ENCODE results near the gene PARP3. TPM values are rescaled to one million over a fixed set of nuclear protein-coding genes. Genes with fewer than 3 reads are reported as not detected.

The PARP3 gene
- total and polyA plus RNA-seq, 2 of the 8 experiments (the other 6 are each of a cell fraction or from before 2014, with no cell fraction given), result 1.3 to 1.6 TPM

GRCh38 chr3:51964521-51964920, 22.4 kb downstream of the PARP3 start:
- Histone ChIP-seq H2BK12ac (ENCODE audit: low read depth, low read length) (peak overlapping the region; percentile 85; the same call in 1 of the 2 replicates), H3K79me1 (ENCODE audit: low read depth, low read length) (no peaks in the 10 kb centered on the region), H3K27me3 (replicated peaks in 1 of 4; ENCODE audit: control insufficient read depth in 3 of 4, extremely low read depth in 1 of 4, insufficient read depth in 3 of 4, low read length in 3 of 4) (peaks cover 0 to 13% (median 2%) of the 10 kb centered on the region in 4 experiments; a peak in 5 of 7 replicates), H2BK5ac (ENCODE audit: low read depth, low read length) (no peak overlapping the region), H4K20me1 (replicated peaks in 1 of 2; ENCODE audit: control insufficient read depth in 1 of 2, insufficient read depth in 2 of 2, low read length in 2 of 2) (peaks cover 0 to 10% of the 10 kb centered on the region in 2 experiments), H4K5ac (ENCODE audit: insufficient read length, low read depth, low read length) (no peak overlapping the region), H3K4me3 (ENCODE audit: extremely low read depth in 1 of 4, insufficient read depth in 2 of 4, low read depth in 3 of 4, low read length in 4 of 4) (no peak overlapping the region), H3K14ac (ENCODE audit: insufficient read length) (no peak overlapping the region), H3K79me2 (ENCODE audit: control insufficient read depth in 1 of 2, insufficient read depth in 2 of 2, low read length in 2 of 2) (no peaks in the 10 kb centered on the region), H3K56ac (replicated peaks; ENCODE audit: insufficient read length, low read depth, low read length) (no peak overlapping the region), H4K8ac (ENCODE audit: extremely low read depth, insufficient read depth, low read length) (no peak overlapping the region), H3K23ac (ENCODE audit: insufficient read length) (no peak overlapping the region), H2BK120ac (replicated peaks; ENCODE audit: low read depth, low read length) (no peak overlapping the region), H2BK20ac (ENCODE audit: low read length) (no peak overlapping the region), H3K9me3 (ENCODE audit: insufficient read depth in 2 of 2, low read depth in 1 of 2, low read length in 1 of 2) (no peaks in the 10 kb centered on the region), H2BK15ac (ENCODE audit: low read length) (peak overlapping the region; percentile 95), H3K18ac (ENCODE audit: extremely low read depth, low read length) (no peak overlapping the region), H3K4me1 (replicated peaks in 1 of 4; ENCODE audit: control insufficient read depth in 3 of 4, insufficient read depth in 4 of 4, low read length in 3 of 4) (peaks cover 12 to 39% (median 31%) of the 10 kb centered on the region in 4 experiments), H3K36me3 (ENCODE audit: control insufficient read depth in 2 of 4, insufficient read depth in 4 of 4, low read length in 3 of 4) (no peaks in the 10 kb centered on the region), H3K4me2 (ENCODE audit: insufficient read depth in 1 of 2, low read depth in 2 of 2, low read length in 2 of 2) (peak overlapping the region in 1 of 2 experiments; percentile 44; a peak in 2 of 4 replicates), H2AFZ (ENCODE audit: low read length) (no peak overlapping the region), H3K27ac (ENCODE audit: low read depth, low read length) (no peak overlapping the region), H3K9ac (replicated peaks in 1 of 4; ENCODE audit: extremely low read depth in 1 of 4, low read depth in 3 of 4, low read length in 3 of 4) (no peak overlapping the region), H2AK5ac (ENCODE audit: low read depth, low read length) (peak overlapping the region; percentile 7; the same call in 1 of the 2 replicates), H3K23me2 (ENCODE audit: low read depth, low read length) (peaks cover 9% of the 10 kb centered on the region; the same call in 1 of the 2 replicates), H3K4ac (replicated peaks; ENCODE audit: insufficient read length, low read depth, low read length) (no peak overlapping the region), H4K91ac (replicated peaks; ENCODE audit: insufficient read length, low read length) (no peak overlapping the region)
- CTCF ChIA-PET (ENCODE audit: partially characterized antibody), result interaction anchor here (0.8 to 10.5 kb wide), 7 partner anchors 7 to 282 kb away, joined by 3 to 66 read pairs (median 12); partner anchors contain the start of genes ABHD14A, ABHD14B, ACY1 and PARP3
- POLR2A ChIA-PET (ENCODE audit: partially characterized antibody), result interaction anchor here (1.7 to 29.3 kb wide), 3 partner anchors 15 to 23 kb away, joined by 6 to 923 read pairs (median 130); partner anchors contain the start of genes ABHD14A, ABHD14B, ACY1 and GPR62
- TF ChIP-seq RAD21 (IDR thresholded peaks at IDR 0.05 in 1 of 2, conservative IDR thresholded peaks at IDR 0.05 in 1 of 2; ENCODE audit: low read depth in 2 of 2, low read length in 2 of 2) (no peak), TAF7 (optimal IDR thresholded peaks at IDR 0.05; ENCODE audit: borderline replicate concordance, low read depth, low read length) (no peak), EZH2 (IDR thresholded peaks at IDR 0.05; ENCODE audit: low read depth, low read length, severe bottlenecking) (no peak), ATF3 (IDR thresholded peaks at IDR 0.05; ENCODE audit: insufficient read depth, low read depth, low read length) (no peak), ASH2L (IDR thresholded peaks at IDR 0.05; ENCODE audit: low read length) (no peak)
- FAIRE-seq, result no peak
- 86% methylated on average over 4 of the region's 4 CpGs; no CpG with 5 or more reads in 1 of the 2 experiments for WGBS, 2 experiments (ENCODE audit: extremely low coverage in 1 of 2, insufficient coverage in 1 of 2, insufficient read length in 1 of 2, insufficient replicate concordance in 2 of 2, low coverage in 1 of 2, low lambda C conversion rate in 2 of 2, missing lambda C conversion rate in 1 of 2)
- DNase-seq (ENCODE audit: low read depth in 1 of 2, low spot score in 2 of 2), result no peak
